ENCODE data around the gene FXYD7.
"Not testable (repeated sequence)": the region's sequence is repeated elsewhere in the genome, so short reads cannot be mapped to it uniquely, and the experiment has no call there.

Gene FXYD7

DNA sequence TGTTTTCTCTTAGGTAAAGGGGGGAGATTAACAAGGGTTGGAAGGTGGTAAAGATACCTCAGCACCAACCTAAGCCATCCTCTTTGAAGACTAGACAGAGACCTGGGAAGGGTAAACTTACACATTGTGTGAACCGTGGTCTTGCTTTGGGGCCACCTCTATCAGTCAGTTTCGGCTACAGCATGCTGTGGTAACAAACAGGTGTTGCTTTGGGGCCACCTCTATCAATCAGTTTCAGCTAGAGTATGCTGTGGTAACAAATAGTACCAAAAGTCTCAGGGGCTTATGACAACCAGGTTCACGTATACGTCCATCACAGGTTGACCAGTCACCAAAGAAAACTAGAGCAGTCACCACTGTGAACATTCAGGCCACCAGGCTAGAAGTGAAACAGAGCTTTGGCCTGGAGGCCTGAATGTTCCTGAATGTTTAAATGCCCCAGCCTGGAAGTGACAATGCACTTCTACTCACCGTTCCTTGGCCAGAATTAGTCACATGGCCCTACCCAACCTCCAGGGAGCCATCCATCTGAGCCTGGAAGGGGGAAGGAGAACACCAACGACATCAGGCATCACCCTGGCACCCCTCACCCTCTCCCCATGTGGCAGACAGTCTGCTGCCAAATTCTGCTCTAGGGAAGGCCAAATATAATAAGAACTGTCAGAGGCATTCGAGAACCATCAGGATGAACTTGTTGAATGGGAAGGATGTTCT is 3.8 kb downstream of the FXYD7 start:
- DNase-seq: no peak

DNA sequence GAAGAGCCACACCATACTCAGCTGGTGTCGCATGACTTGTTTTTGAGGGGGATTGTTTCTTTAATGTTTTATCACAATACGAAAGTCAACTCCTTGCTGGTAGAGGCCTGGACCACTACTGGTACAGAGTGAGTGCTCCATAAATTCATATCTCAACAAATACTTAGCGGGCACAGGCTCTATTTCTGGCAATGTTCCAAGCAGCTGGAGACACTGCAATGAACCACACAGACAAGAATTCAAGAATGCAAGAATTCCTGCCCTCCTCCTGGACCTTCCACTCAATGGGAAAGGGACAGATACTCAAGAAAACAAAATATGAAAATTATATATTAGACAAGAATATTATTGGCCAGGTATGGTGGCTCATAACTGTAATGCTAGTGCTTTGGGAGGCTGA is 6.4 kb downstream of the FXYD7 start:
- no peak for DNase-seq

- DNase-seq: no peak
Measured at GRCh38 chr19:35150445-35150844, 7.4 kb downstream of the FXYD7 start.

DNA sequence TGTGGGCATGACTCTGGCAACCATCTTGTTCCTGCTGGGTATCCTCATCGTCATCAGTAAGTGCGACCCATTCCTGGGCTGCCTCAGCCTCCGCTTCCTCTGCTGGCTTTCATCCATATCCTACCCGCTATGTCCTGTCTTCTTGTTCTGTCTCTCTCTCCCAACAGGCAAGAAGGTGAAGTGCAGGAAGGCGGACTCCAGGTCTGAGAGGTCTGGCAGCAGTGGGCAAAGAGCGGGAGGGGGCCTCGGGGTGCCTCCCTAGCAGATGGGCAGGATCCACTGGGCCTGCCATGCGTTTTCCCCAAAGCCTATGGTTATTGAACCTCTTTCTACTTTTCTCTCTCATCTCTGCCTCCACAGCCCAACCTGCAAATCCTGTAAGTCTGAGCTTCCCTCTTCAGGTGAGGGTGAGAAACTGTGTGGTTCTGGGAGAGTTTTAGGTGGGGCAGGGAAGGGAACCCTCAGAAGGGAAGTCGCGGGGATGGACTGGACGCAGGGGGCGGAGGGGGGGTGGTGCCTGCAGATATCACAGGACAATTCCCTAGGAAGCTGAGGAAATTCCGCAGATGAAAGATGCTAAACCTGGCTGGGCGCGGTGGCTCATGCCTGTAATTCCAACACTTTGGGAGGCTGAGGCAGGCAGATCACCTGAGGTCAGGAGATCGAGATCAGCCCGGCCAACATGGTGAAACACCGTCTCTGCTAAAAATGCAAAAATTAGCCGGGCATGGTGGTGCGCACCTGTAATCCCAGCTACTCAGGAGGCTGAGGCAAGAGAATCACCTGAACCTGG is 8.4 kb downstream of the FXYD7 start:
- no peak for DNase-seq

DNA sequence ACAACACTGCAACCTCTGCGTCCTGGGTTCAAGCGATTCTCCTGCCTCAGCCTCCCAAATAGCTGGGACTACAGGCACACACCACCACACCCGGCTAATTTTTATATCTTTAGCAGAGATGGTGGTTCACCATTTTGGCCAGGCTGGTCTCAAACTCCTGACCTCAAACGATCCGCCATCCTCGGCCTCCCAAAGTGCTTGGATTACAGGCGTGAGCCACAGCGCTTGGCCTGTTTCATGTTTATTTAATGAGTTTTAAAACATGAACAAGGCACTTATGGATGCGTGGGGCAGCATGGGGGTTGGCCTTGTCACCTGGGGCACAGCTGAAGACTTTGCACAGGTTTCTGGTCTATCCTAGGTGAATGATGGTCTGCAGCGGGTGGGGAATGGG is 10.1 kb downstream of the FXYD7 start:
- not testable (repeated sequence) for DNase-seq

DNA sequence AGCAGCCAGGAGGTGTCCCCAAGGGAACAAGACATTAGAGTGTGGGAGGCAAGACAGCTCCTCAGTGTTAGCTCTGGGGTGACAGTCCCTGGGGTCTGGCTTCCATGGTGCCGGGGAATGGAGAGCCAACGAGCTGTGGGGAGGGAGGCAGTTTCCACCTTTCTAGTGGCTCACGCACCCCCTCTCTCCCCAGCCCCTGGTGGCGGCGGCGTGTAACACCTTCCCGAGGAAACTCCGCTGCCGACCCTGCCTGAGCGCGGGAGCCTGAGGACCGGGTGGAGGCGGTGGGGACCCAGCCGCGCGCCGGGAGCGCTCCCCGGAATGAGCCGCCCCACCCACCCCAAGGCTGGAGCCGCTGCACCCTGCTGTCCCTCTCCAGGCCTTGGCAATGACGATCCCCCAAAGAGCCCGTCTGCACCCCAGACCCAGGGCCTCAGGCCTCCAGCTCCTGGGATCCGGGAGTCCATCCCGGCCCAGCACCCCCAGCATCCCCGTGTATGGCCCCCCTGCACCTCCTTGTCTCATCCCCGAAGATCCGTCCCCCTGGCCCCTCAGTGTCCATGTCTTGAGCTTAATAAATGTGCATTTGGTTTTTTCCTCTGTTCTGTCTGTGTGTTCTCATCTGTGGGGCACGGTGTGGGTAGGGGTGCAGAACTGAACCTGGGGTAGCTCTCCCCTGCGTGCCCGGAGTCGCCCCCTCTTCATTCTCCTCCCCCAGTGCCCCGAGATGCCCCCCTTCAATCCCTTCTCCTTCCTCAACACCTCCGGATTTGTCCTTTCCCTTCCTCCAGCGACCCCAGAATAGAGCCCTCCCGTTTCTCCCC is 10.9 kb downstream of the FXYD7 start:
- peak; percentile 58 for DNase-seq

GRCh38 chr19:35154525-35155406 is 11.7 kb downstream of the FXYD7 start, which contains the start of gene FXYD5:
FXYD5 (plus strand) TSS chr19:35154735; CDS start chr19:35155551, 816 bp downstream.
- peak; percentile 84 for DNase-seq

- DNase-seq: no peak
Measured at GRCh38 chr19:35155441-35155840, 12.4 kb downstream of the FXYD7 start.

DNA sequence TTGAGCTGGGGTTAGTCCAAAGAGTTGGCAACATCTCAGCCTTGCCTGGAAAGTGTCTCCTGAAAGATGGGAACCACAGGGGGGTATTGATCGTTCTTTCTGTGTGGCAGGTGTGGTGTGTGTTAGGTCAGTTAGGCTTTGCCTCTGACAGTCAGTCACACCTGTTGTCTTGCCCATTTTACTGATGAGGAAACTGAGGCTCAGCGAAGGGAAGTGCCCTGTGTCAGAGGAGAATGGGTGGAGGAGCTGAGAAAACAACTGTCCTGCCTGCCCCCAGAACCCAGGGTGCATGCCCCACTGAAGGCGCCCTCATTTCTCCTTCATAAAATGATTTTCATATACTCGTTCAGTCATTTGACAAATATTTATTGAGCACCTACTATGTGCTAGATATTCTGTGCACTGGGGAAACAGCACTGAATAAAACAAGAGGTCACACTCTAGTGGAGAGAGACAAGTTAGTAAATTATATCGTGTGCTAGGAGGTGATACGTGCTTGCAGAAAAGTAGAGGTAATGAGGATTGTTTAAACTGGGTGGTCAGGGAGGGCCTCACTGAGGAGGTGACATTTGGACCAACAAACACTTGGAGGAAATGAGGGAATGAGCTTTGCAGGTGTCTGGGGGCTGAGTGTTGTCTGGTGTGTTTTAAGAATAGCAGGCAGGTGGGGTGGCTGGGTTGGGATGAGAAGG is 13.1 kb downstream of the FXYD7 start:
- no peak for DNase-seq

DNA sequence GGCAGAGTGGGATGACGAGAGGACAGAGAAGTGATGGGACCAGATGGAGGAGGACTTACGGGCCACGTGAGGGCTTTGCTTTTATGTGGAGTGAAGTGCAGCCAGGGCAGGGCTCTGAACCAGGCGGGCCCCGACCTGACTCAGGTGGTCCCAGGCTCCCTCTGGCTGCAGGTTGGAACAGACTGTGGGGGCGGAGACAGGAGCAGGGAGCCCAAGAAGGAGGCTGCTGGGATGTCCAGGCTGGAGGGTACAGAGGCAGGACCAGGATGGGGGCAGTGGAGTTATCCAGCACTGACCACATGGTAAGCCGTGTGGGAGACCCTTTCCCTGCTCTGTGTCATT is 13.6 kb downstream of the FXYD7 start:
- no peak for DNase-seq

GRCh38 chr19:35157431-35157830 is 14.4 kb downstream of the FXYD7 start:
- DNase-seq: no peak

DNA sequence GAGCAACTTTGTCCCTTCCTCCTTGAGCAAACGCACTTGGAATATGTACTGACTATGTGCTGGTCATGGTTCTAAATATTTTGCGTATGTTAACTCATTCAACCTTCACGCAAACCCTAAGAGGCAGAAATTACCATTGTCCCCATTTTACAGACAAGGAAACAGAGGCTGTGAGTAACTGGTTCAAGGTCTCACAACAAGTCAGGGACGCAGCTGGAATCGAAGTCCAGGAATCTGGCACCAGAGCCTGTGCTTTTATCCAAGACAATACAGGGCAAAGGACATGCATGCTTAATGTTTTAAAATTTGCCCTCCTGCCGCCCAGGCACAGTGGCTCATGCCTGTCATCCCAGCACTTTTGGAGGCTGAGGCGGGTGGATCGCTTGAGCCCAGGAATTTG is 16.6 kb downstream of the FXYD7 start:
- no peak for DNase-seq

- no peak for DNase-seq
Measured at GRCh38 chr19:35160629-35161433, 17.8 kb downstream of the FXYD7 start.

- no peak for DNase-seq
Measured at GRCh38 chr19:35161434-35161743, 18.3 kb downstream of the FXYD7 start.

GRCh38 chr19:35162471-35163326 is 19.6 kb downstream of the FXYD7 start:
- DNase-seq: no peak

DNA sequence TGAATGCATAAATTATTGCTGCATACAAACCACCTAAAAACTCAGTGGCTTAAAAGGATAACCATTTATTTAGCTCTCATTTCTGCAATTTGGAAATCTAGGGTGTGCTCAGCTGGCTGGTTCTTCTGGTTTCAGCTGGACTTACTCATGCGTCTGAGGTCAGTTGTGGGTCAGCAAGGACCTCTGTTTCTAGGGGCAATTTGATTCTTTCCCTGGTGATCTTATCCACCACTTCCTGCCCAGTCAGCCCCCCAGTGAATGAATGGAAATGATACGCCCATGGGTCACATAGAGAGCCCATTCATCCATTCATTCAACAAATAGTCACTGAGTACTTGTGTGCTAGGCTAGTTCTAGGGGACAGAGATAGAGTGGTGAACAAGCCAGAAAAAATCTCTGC is 21.4 kb downstream of the FXYD7 start:
- no peak for DNase-seq

DNA sequence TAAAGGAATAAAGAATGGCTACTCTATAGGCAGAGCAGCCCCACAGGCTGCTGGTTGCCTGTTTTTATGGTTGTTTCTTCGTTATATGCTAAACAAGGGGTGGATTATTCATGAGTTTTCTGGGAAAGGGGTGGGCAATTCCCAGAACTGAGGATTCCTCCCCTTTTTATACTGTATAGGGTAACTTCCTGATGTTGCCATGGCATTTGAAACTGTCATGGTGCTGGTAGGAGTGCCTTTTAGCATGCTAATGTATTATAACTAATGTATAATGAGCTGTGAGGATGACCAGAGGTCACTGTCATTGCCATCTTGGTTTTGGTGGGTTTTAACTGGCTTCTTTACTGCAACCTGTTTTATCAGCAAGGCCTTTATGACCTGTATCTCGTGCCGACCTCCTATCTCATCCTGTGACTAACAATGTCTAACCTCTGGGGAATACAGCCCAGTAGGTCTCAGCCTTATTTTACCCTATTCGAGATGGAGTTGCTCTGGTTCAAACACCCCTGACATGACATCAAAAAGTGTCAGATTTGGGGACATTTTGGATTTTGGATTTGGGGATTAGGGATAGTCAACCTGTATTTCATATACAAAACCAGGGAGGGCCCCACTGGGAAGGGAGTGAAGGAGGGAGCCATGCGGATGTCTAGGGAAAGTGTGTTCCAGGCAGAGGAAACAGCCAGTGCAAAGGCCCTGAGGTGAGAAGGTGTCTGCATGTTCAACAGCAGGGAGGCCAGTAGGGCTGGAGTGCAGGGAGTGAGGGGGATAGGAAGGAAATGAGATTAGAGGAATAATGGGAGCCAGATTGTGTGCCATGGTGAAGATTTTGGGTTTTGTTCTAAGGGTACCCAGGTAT is 22.4 kb downstream of the FXYD7 start:
- no peak for DNase-seq

- DNase-seq: peak; percentile 80
Measured at GRCh38 chr19:35166100-35167063, 23.3 kb downstream of the FXYD7 start.

Data from hematopoietic multipotent progenitor cell treated with erythropoietin and hydrocortisone succinate and interleukin-3 and kit ligand, for 8 days (in vitro differentiated cells).